ENCODE data around the gene ASIC3.
"Not testable (repeated sequence)": the region's sequence is repeated elsewhere in the genome, so short reads cannot be mapped to it uniquely, and the experiment has no call there.

ASIC3 gene

GRCh38 chr7:151034312-151035025 lies 13.9 kb upstream of the ASIC3 start:
- no peak for DNase-seq

- DNase-seq, result no peak
Measured at GRCh38 chr7:151035026-151035717, 13.2 kb upstream of the ASIC3 start.

GRCh38 chr7:151035902-151036301 lies 12.4 kb upstream of the ASIC3 start:
- no peak for DNase-seq

GRCh38 chr7:151038951-151039849 lies 9.1 kb upstream of the ASIC3 start:
- DNase-seq, result peak; percentile 84

GRCh38 chr7:151039850-151040548 lies 8.3 kb upstream of the ASIC3 start:
- DNase-seq, result no peak

GRCh38 chr7:151040616-151041375 lies 7.5 kb upstream of the ASIC3 start:
- DNase-seq, result no peak

GRCh38 chr7:151043449-151043848 lies 4.9 kb upstream of the ASIC3 start:
- DNase-seq, result not testable (repeated sequence)

GRCh38 chr7:151043959-151044358 lies 4.4 kb upstream of the ASIC3 start:
- no peak for DNase-seq

GRCh38 chr7:151045262-151045661 lies 3.1 kb upstream of the ASIC3 start:
- DNase-seq, result no peak

- DNase-seq, result no peak
Measured at GRCh38 chr7:151045967-151046366, 2.4 kb upstream of the ASIC3 start.

- peak; percentile 48 for DNase-seq
Measured at GRCh38 chr7:151046603-151047573, 1.4 kb upstream of the ASIC3 start.

- no peak for DNase-seq
Measured at GRCh38 chr7:151048911-151049463, 656 bp downstream of the ASIC3 start.

- no peak for DNase-seq
Measured at GRCh38 chr7:151051108-151051507, 2.8 kb downstream of the ASIC3 start.

- no peak for DNase-seq
Measured at GRCh38 chr7:151053096-151053495, 4.8 kb downstream of the ASIC3 start.

GRCh38 chr7:151053751-151054150 lies 5.4 kb downstream of the ASIC3 start:
- DNase-seq, result no peak

- no peak for DNase-seq
Measured at GRCh38 chr7:151056283-151056665, 7.9 kb downstream of the ASIC3 start.

GRCh38 chr7:151056666-151057505 lies 8.6 kb downstream of the ASIC3 start:
- no peak for DNase-seq

GRCh38 chr7:151057506-151057988 lies 9.2 kb downstream of the ASIC3 start, which contains the start of gene CDK5:
CDK5 (minus strand) TSS chr7:151057897; CDS start chr7:151057848, 49 bp downstream.
- DNase-seq, result no peak

Data from T1000 (cell line).